GM23338 (cell line): ENCODE data around the gene MMRN2. TPM values are rescaled to one million over a fixed set of nuclear protein-coding genes. Genes with fewer than 3 reads are reported as not detected.

Source experiments
- ATAC-seq: fragments of 200-7000 bp; cut with Tn5 transposase; 3 replicates; pipeline ENCODE4 v1.9.1; 2020
- DNase-seq: peaks from one replicate; pipeline ENCODE4 v3.0.0-alpha.2; 2015; ENCODE audit warnings: low spot score
- H2AFZ ChIP-seq: fragments of 200-600 bp; sonication (generic); 2 replicates; pipeline ENCODE4 v1.8.0; 2016; ENCODE audit warnings: antibody characterized with exemption, mild to moderate bottlenecking, moderate library complexity
- H3F3A ChIP-seq: fragments of 200-600 bp; sonication (generic); replicated peaks from 2 replicates; pipeline ENCODE4 v1.8.0; 2017; ENCODE audit warnings: antibody characterized with exemption, mixed run types, low read depth
- H3K27ac ChIP-seq: fragments of 200-600 bp; sonication (generic); 2 replicates; pipeline ENCODE4 v1.6.1; 2016; ENCODE audit warnings: low read depth
- H3K27me3 ChIP-seq: fragments of 200-600 bp; sonication (generic); 2 replicates; pipeline ENCODE4 v1.8.0; 2016; ENCODE audit warnings: mild to moderate bottlenecking, mixed run types, moderate library complexity; ENCODE audit not compliant: insufficient read depth
- H3K36me3 ChIP-seq: fragments of 200-600 bp; sonication (generic); 2 replicates; pipeline ENCODE4 v1.8.0; 2016; ENCODE audit warnings: mild to moderate bottlenecking; ENCODE audit not compliant: insufficient read depth
- H3K4me1 ChIP-seq: fragments of 200-600 bp; sonication (generic); 2 replicates; pipeline ENCODE4 v1.8.0; 2016; ENCODE audit warnings: mild to moderate bottlenecking, moderate library complexity; ENCODE audit not compliant: insufficient read depth
- H3K4me2 ChIP-seq: fragments of 200-600 bp; sonication (generic); 2 replicates; pipeline ENCODE4 v1.7.1; 2017; ENCODE audit warnings: mixed run types
- H3K4me3 ChIP-seq: fragments of 200-600 bp; sonication (generic); 2 replicates; pipeline ENCODE4 v1.6.1; 2016; ENCODE audit warnings: mixed run types
- H3K79me2 ChIP-seq: fragments of 200-600 bp; sonication (generic); replicated peaks from 2 replicates; pipeline ENCODE4 v1.8.0; 2017; ENCODE audit warnings: mild to moderate bottlenecking; ENCODE audit not compliant: insufficient read depth
- H3K9me2 ChIP-seq: fragments of 200-600 bp; sonication (generic); 2 replicates; pipeline ENCODE4 v1.8.0; 2017; ENCODE audit not compliant: insufficient read depth
- H4K20me1 ChIP-seq: fragments of 200-600 bp; sonication (generic); replicated peaks from 2 replicates; pipeline ENCODE4 v1.8.0; 2017; ENCODE audit warnings: mild to moderate bottlenecking; ENCODE audit not compliant: insufficient read depth
- H3K27ac Mint-ChIP-seq: 2 replicates; pipeline ENCODE4 v1.8.0; 2020; ENCODE audit warnings: inconsistent platforms, mild to moderate bottlenecking, moderate library complexity, mixed read lengths
- H3K27me3 Mint-ChIP-seq: 3 replicates; pipeline ENCODE4 v1.8.0; 2022; ENCODE audit warnings: low read depth, mild to moderate bottlenecking, moderate library complexity, mixed read lengths, inconsistent platforms; ENCODE audit not compliant: insufficient read depth, poor library complexity
- H3K36me3 Mint-ChIP-seq: 3 replicates; pipeline ENCODE4 v1.8.0; 2021; ENCODE audit warnings: low read depth, mild to moderate bottlenecking, inconsistent platforms, moderate library complexity, mixed read lengths
- H3K4me1 Mint-ChIP-seq: 3 replicates; pipeline ENCODE4 v1.8.0; 2020; ENCODE audit warnings: mild to moderate bottlenecking, inconsistent platforms, mixed read lengths
- H3K4me3 Mint-ChIP-seq: 3 replicates; pipeline ENCODE4 v1.8.0; 2021; ENCODE audit warnings: moderate library complexity, mild to moderate bottlenecking, inconsistent platforms, mixed read lengths
- H3K9me3 Mint-ChIP-seq: 3 replicates; pipeline ENCODE4 v1.8.0; 2020; ENCODE audit warnings: moderate library complexity, mild to moderate bottlenecking, inconsistent platforms, mixed read lengths
- CREB1 ChIP-seq: fragments of 250-450 bp; sonication (Bioruptor Pico); IDR thresholded peaks from 2 replicates; pipeline ENCODE4 v1.5.0; 2020; ENCODE audit warnings: low read depth, mild to moderate bottlenecking, moderate library complexity
- CTCF ChIP-seq, 2 experiments: fragments of 200-600 bp in 1 of 2; sonication (generic) in 1 of 2; conservative IDR thresholded peaks; 2 replicates each; pipeline versions ENCODE4 v1.5.1 to v1.6.1; 2016 to 2017; ENCODE audit warnings: antibody characterized with exemption in 2 of 2, low read depth in 2 of 2, mild to moderate bottlenecking in 2 of 2, moderate library complexity in 1 of 2
- ETS1 ChIP-seq: IDR thresholded peaks from 2 replicates; pipeline ENCODE4 v1.6.1; 2016; ENCODE audit warnings: antibody characterized with exemption
- EZH2 ChIP-seq: fragments of 200-600 bp; sonication (generic); IDR thresholded peaks from one replicate; pipeline ENCODE4 v1.8.0; 2017; ENCODE audit warnings: antibody characterized with exemption, mild to moderate bottlenecking, low read depth; ENCODE audit not compliant: unreplicated experiment
- EZH2phosphoT487 ChIP-seq: fragments of 200-600 bp; sonication (generic); IDR thresholded peaks from one replicate; pipeline ENCODE4 v1.8.1; 2018; ENCODE audit warnings: antibody characterized with exemption; ENCODE audit not compliant: unreplicated experiment
- JUNB ChIP-seq: IDR thresholded peaks from one replicate; pipeline ENCODE4 v1.6.1; 2016; ENCODE audit warnings: antibody characterized with exemption; ENCODE audit not compliant: unreplicated experiment
- NANOG ChIP-seq: IDR thresholded peaks from 2 replicates; pipeline ENCODE4 v1.6.1; 2016; ENCODE audit warnings: antibody characterized with exemption, borderline replicate concordance
- POLR2AphosphoS5 ChIP-seq: IDR thresholded peaks from 2 replicates; pipeline ENCODE4 v1.6.1; 2016; ENCODE audit warnings: antibody characterized with exemption, low read depth
- REST ChIP-seq: IDR thresholded peaks from one replicate; pipeline ENCODE4 v1.6.1; 2018; ENCODE audit warnings: antibody characterized with exemption; ENCODE audit not compliant: unreplicated experiment
- STAT1 ChIP-seq: IDR thresholded peaks from one replicate; pipeline ENCODE4 v1.6.1; 2016; ENCODE audit warnings: antibody characterized with exemption; ENCODE audit not compliant: unreplicated experiment
- ZNF114 ChIP-seq: fragments of 250-450 bp; sonication (Bioruptor Pico); IDR thresholded peaks from 2 replicates; pipeline ENCODE4 v1.5.0; 2020; ENCODE audit warnings: mild to moderate bottlenecking, moderate library complexity
- ZNF331 ChIP-seq: fragments of 250-450 bp; sonication (Bioruptor Pico); IDR thresholded peaks from 2 replicates; pipeline ENCODE4 v1.5.0; 2020; ENCODE audit warnings: low read depth, mild to moderate bottlenecking, moderate library complexity
- ZNF462 ChIP-seq: fragments of 250-450 bp; sonication (Bioruptor Pico); IDR thresholded peaks from 2 replicates; pipeline ENCODE4 v1.5.0; 2020; ENCODE audit warnings: mild to moderate bottlenecking, moderate library complexity
- polyA plus RNA-seq: library from polyadenylated mRNA; unstranded; fragments of >200 nt; fragmentation: Nextera tagmentation; extraction: Ambion mirVana; gene quantifications from 2 replicates; pipeline ENCODE4 v1.2.1, GENCODE V29; 2016
- total RNA-seq: library from RNA; depleted of rRNA; stranded (reverse); fragments of >200 nt; shearing (Covaris generic); gene quantifications from 2 replicates; pipeline ENCODE4 v1.2.3, GENCODE V29; 2014

MMRN2 gene
- total and polyA plus RNA-seq, 2 experiments from 2014 or later, result 0.32 to 2.4 TPM

- no peak for DNase-seq
- Histone ChIP-seq H4K20me1 (no peaks in the 10 kb centered on the region), H3F3A (0 out of 2 replicates have a peak, but pooled peaks cover 4% of the 10 kb centered on the region), H3K79me2 (no peaks in the 10 kb centered on the region), H3K4me1 (peaks cover 35% of the 10 kb centered on the region), H3K36me3 (no peaks in the 10 kb centered on the region), H3K27me3 (peaks cover 10% of the 10 kb centered on the region), H3K4me2 (no peak overlapping the region), H3K9me2 (no peaks in the 10 kb centered on the region), H2AFZ (no peak overlapping the region), H3K4me3 (no peak overlapping the region), H3K27ac (no peak overlapping the region)
- Mint-ChIP-seq H3K27me3 (peaks cover 30% of the 10 kb centered on the region), H3K9me3 (peaks cover 2% of the 10 kb centered on the region; the same call in 1 of the 3 replicates), H3K4me1 (peaks cover 39% of the 10 kb centered on the region), H3K36me3 (no peaks in the 10 kb centered on the region), H3K27ac (no peak overlapping the region), H3K4me3 (no peak overlapping the region)
- ATAC-seq, result no peak
- no peak for TF ChIP-seq NANOG
- no peak for TF ChIP-seq ZNF331
- no peak for TF ChIP-seq CREB1 (CRISPR knock-in tag)
- TF ChIP-seq EZH2, result no peak
- TF ChIP-seq ETS1, result no peak
- TF ChIP-seq REST, result no peak
- TF ChIP-seq EZH2phosphoT487, result no peak
- TF ChIP-seq JUNB, result no peak
- TF ChIP-seq CTCF (conservative IDR thresholded peaks at IDR 0.05; ENCODE audit: low read depth in 2 of 2), result no peak
- no peak for TF ChIP-seq STAT1
- no peak for TF ChIP-seq ZNF462 (CRISPR knock-in tag)
- no peak for TF ChIP-seq POLR2AphosphoS5
- no peak for TF ChIP-seq ZNF114 (CRISPR knock-in tag)
Measured at GRCh38 chr10:86963341-86963919, 6.0 kb upstream of the MMRN2 start.
